GM21447 (cell line): Measurements from ENCODE around the gene AKR1E2.
"Not testable (repeated sequence)": the region's sequence is repeated elsewhere in the genome, so short reads cannot be mapped to it uniquely, and the experiment has no call there.

ENCODE experiments used
- ATAC-seq: cut with Tn5 transposase; IDR thresholded peaks from one replicate; pipeline ENCODE4 v1.9.1; 2021; ENCODE audit not compliant: unreplicated experiment

AKR1E2 gene

GRCh38 chr10:4813023-4813422 lies 13.0 kb upstream of the AKR1E2 start:
- no peak for ATAC-seq

GRCh38 chr10:4813496-4813895 lies 12.5 kb upstream of the AKR1E2 start:
- ATAC-seq = no peak

- not testable (repeated sequence) for ATAC-seq
Measured at GRCh38 chr10:4815646-4816180, 10.3 kb upstream of the AKR1E2 start.

GRCh38 chr10:4816966-4817365 lies 9.0 kb upstream of the AKR1E2 start:
- ATAC-seq = no peak

- no peak for ATAC-seq
Measured at GRCh38 chr10:4819067-4819466, 6.9 kb upstream of the AKR1E2 start.

- no peak for ATAC-seq
Measured at GRCh38 chr10:4819707-4820106, 6.3 kb upstream of the AKR1E2 start.

GRCh38 chr10:4820804-4821401 lies 5.1 kb upstream of the AKR1E2 start:
- no peak for ATAC-seq

- no peak for ATAC-seq
Measured at GRCh38 chr10:4822208-4822607, 3.8 kb upstream of the AKR1E2 start.

- no peak for ATAC-seq
Measured at GRCh38 chr10:4824791-4825310, 1.2 kb upstream of the AKR1E2 start.

- no peak for ATAC-seq
Measured at GRCh38 chr10:4825456-4825867, 545 bp upstream of the AKR1E2 start.

- ATAC-seq = peak; percentile 6
Measured at GRCh38 chr10:4826792-4827324, 851 bp downstream of the AKR1E2 start.

GRCh38 chr10:4828005-4828404 lies 2.0 kb downstream of the AKR1E2 start:
- no peak for ATAC-seq

- no peak for ATAC-seq
Measured at GRCh38 chr10:4830551-4830950, 4.5 kb downstream of the AKR1E2 start.

- no peak for ATAC-seq
Measured at GRCh38 chr10:4831091-4831490, 5.1 kb downstream of the AKR1E2 start.

- ATAC-seq = no peak
Measured at GRCh38 chr10:4833286-4833685, 7.3 kb downstream of the AKR1E2 start.

- ATAC-seq = no peak
Measured at GRCh38 chr10:4834898-4835405, 8.9 kb downstream of the AKR1E2 start.

GRCh38 chr10:4835494-4835918 lies 9.5 kb downstream of the AKR1E2 start:
- no peak for ATAC-seq

GRCh38 chr10:4836416-4836969 lies 10.5 kb downstream of the AKR1E2 start:
- no peak for ATAC-seq

GRCh38 chr10:4837551-4837950 lies 11.5 kb downstream of the AKR1E2 start:
- ATAC-seq = no peak

GRCh38 chr10:4838743-4839142 lies 12.7 kb downstream of the AKR1E2 start:
- no peak for ATAC-seq

GRCh38 chr10:4839353-4839752 lies 13.3 kb downstream of the AKR1E2 start:
- no peak for ATAC-seq

- no peak for ATAC-seq
Measured at GRCh38 chr10:4840151-4840550, 14.1 kb downstream of the AKR1E2 start.
